ENCODE measurements around the gene DENND2C. TPM values are rescaled to one million over a fixed set of nuclear protein-coding genes. Genes with fewer than 3 reads are reported as not detected.

Gene DENND2C
- total and polyA plus RNA-seq, 2 of the 13 experiments (the other 11 are each of a cell fraction or from before 2014, with no cell fraction given), result 0.08 to 0.33 TPM

- TF ChIP-seq ZNF777 (CRISPR knock-in tag; IDR thresholded peaks at IDR 0.05) (no peak), MAFF (IDR thresholded peaks at IDR 0.05; ENCODE audit: low read depth, low read length) (no peak), DNMT3B (CRISPR knock-in tag; conservative IDR thresholded peaks at IDR 0.05) (no peak), TCF7L2 (IDR thresholded peaks at IDR 0.05; ENCODE audit: low read depth, low read length) (no peak), ZNF496 (CRISPR knock-in tag; IDR thresholded peaks at IDR 0.05; ENCODE audit: insufficient replicate concordance) (no peak), DR1 (CRISPR knock-in tag; IDR thresholded peaks at IDR 0.05) (no peak), JUN (CRISPR knock-in tag; IDR thresholded peaks at IDR 0.05) (no peak), THAP9 (CRISPR knock-in tag; IDR thresholded peaks at IDR 0.05; ENCODE audit: borderline replicate concordance) (no peak), ZNF468 (CRISPR knock-in tag; IDR thresholded peaks at IDR 0.05) (no peak), MTERF4 (CRISPR knock-in tag; IDR thresholded peaks at IDR 0.05) (no peak), TEF (CRISPR knock-in tag; IDR thresholded peaks at IDR 0.05) (no peak)
- ChIA-PET POLR2A (no interaction called here), CTCF (ENCODE audit: low intra/inter-chr PET ratio, low total read pairs) (no interaction called here)
- DNase-seq (ENCODE audit: low spot score) (no peak), ATAC-seq (no peak), FAIRE-seq (no peak)
- no peak overlapping the region for H3K9ac ChIP-seq (ENCODE audit: insufficient read depth, low read depth, low read length)
- no peaks in the 10 kb centered on the region for H3K9me3 ChIP-seq (ENCODE audit: low read length)
- intact Hi-C loops (cut with micrococcal nuclease; ENCODE audit: unreplicated experiment) (no loop called here), in situ Hi-C loops (cut with HindIII; ENCODE audit: extremely low pct_ligation_motif_present, low pct_unique_long_range_greater_than_20kb) (loop anchor here (25.0 kb wide), 1 partner anchor 332 kb away; no protein-coding TSS in a partner anchor)
- no peak overlapping the region for H3K27ac ChIP-seq (ENCODE audit: extremely low read length, insufficient read depth, low read length)
- no peak overlapping the region for H2AFZ ChIP-seq (ENCODE audit: low read length)
- H3K27me3 ChIP-seq (ENCODE audit: control insufficient read depth in 1 of 2, insufficient read depth in 2 of 2, low read length in 2 of 2), result no peaks in the 10 kb centered on the region
- H4K20me1 ChIP-seq (ENCODE audit: insufficient read depth, low read length), result no peaks in the 10 kb centered on the region
- no peaks in the 10 kb centered on the region for H3K36me3 ChIP-seq (replicated peaks in 1 of 2; ENCODE audit: control insufficient read depth in 1 of 2, insufficient read depth in 2 of 2, low read length in 2 of 2)
- H3K4me2 ChIP-seq (ENCODE audit: low read depth, low read length), result no peak overlapping the region
- WGBS (ENCODE audit: low lambda C conversion rate), result 38% methylated on average over 9 of the region's 9 CpGs
- H3K79me2 ChIP-seq (ENCODE audit: insufficient read depth, low read length), result no peaks in the 10 kb centered on the region
- no TSS peak for BruUV-seq (replicated peaks)
- no peak overlapping the region for H3K4me3 ChIP-seq (replicated peaks in 1 of 3; ENCODE audit: insufficient read depth in 1 of 3, low read depth in 2 of 3, low read length in 3 of 3)
- H3K4me1 ChIP-seq (ENCODE audit: insufficient read depth, low read length), result no peaks in the 10 kb centered on the region
Measured at GRCh38 chr1:114694540-114695310, 24.9 kb upstream of the DENND2C start.
